ENCODE data around the gene ITSN1. TPM values are rescaled to one million over a fixed set of nuclear protein-coding genes. Genes with fewer than 3 reads are reported as not detected.

The ITSN1 gene
- polyA plus RNA-seq, 1 donor from 2014 or later = 35.1 TPM

- Histone ChIP-seq H3F3A (ENCODE audit: insufficient read depth, low read length, poor library complexity, severe bottlenecking) (no peaks in the 10 kb centered on the region), H3K9ac (ENCODE audit: low read length) (no peak overlapping the region), H3K4me2 (ENCODE audit: low read length) (no peak overlapping the region), H3K9me3 (ENCODE audit: low read length) (no peaks in the 10 kb centered on the region), H2AFZ (ENCODE audit: low read depth, low read length) (no peak overlapping the region), H4K20me1 (ENCODE audit: insufficient read depth) (no peaks in the 10 kb centered on the region), H3K4me3 (ENCODE audit: low read length) (peak overlapping the region; percentile 29), H3K79me2 (replicated peaks; ENCODE audit: insufficient read depth, low read length) (no peaks in the 10 kb centered on the region), H3K27me3 (ENCODE audit: insufficient read depth, low read depth, low read length) (no peaks in the 10 kb centered on the region), H3K36me3 (ENCODE audit: insufficient read depth, low read length) (no peaks in the 10 kb centered on the region), H3K9me2 (ENCODE audit: insufficient read depth, low read length) (no peaks in the 10 kb centered on the region), H3K27ac (ENCODE audit: low read length) (no peak overlapping the region)
- TF ChIP-seq MXI1 (conservative IDR thresholded peaks at IDR 0.05; ENCODE audit: poor library complexity, severe bottlenecking) (no peak), REST (IDR thresholded peaks at IDR 0.05; ENCODE audit: borderline replicate concordance) (no peak), EZH2 (IDR thresholded peaks at IDR 0.05; ENCODE audit: borderline replicate concordance, insufficient read depth, low read length, poor library complexity, severe bottlenecking) (no peak), TAF1 (IDR thresholded peaks at IDR 0.05; ENCODE audit: low read depth) (no peak), RAD21 (conservative IDR thresholded peaks at IDR 0.05) (peak; percentile 78), CTCF (IDR thresholded peaks at IDR 0.05; ENCODE audit: poor library complexity, severe bottlenecking) (peak; percentile 81), POLR2AphosphoS5 (IDR thresholded peaks at IDR 0.05) (no peak), SMC3 (conservative IDR thresholded peaks at IDR 0.05; ENCODE audit: poor library complexity) (peak; percentile 75), EP300 (conservative IDR thresholded peaks at IDR 0.05; ENCODE audit: poor library complexity, severe bottlenecking) (no peak)
Measured at GRCh38 chr21:33894736-33895288, 252.5 kb downstream of the ITSN1 start.

GRCh38 chr21:33895356-33895755 is 253.1 kb downstream of the ITSN1 start:
- Histone ChIP-seq H3K36me3 (ENCODE audit: insufficient read depth, low read length) (no peaks in the 10 kb centered on the region), H3K4me3 (ENCODE audit: low read length) (no peak overlapping the region), H3K4me2 (ENCODE audit: low read length) (no peak overlapping the region), H3K9ac (ENCODE audit: low read length) (no peak overlapping the region), H3K9me2 (ENCODE audit: insufficient read depth, low read length) (no peaks in the 10 kb centered on the region), H3K27me3 (ENCODE audit: insufficient read depth, low read depth, low read length) (no peaks in the 10 kb centered on the region), H3K9me3 (ENCODE audit: low read length) (no peaks in the 10 kb centered on the region), H3K27ac (ENCODE audit: low read length) (no peak overlapping the region), H4K20me1 (ENCODE audit: insufficient read depth) (no peaks in the 10 kb centered on the region), H3F3A (ENCODE audit: insufficient read depth, low read length, poor library complexity, severe bottlenecking) (no peaks in the 10 kb centered on the region), H2AFZ (ENCODE audit: low read depth, low read length) (no peak overlapping the region), H3K79me2 (replicated peaks; ENCODE audit: insufficient read depth, low read length) (no peaks in the 10 kb centered on the region)
- TF ChIP-seq EZH2 (IDR thresholded peaks at IDR 0.05; ENCODE audit: borderline replicate concordance, insufficient read depth, low read length, poor library complexity, severe bottlenecking) (no peak), RAD21 (conservative IDR thresholded peaks at IDR 0.05) (no peak), CTCF (IDR thresholded peaks at IDR 0.05; ENCODE audit: poor library complexity, severe bottlenecking) (no peak)
